Measurements from ENCODE around the gene PAPPA2. TPM values are rescaled to one million over a fixed set of nuclear protein-coding genes. Genes with fewer than 3 reads are reported as not detected.

The PAPPA2 gene
- polyA plus RNA-seq, 1 experiment = 0.97 TPM

GRCh38 chr1:176841238-176841637 lies 378.3 kb downstream of the PAPPA2 start:
- Histone ChIP-seq H3K4me3 (ENCODE audit: low read depth, low read length) (no peak overlapping the region), H3K36me3 (ENCODE audit: control insufficient read depth, insufficient read depth, low read length) (no peaks in the 10 kb centered on the region), H3K27me3 (ENCODE audit: control insufficient read depth, insufficient read depth, low read length) (no peaks in the 10 kb centered on the region)
- no peak for DNase-seq (ENCODE audit: low read depth)
- ChIA-PET CTCF (interaction anchor here (1.1 to 8.6 kb wide), 2 partner anchors 281 to 466 kb away, joined by 3 to 75 read pairs; no protein-coding TSS in a partner anchor), POLR2A (no interaction called here)
- TF ChIP-seq, protein P1, sequence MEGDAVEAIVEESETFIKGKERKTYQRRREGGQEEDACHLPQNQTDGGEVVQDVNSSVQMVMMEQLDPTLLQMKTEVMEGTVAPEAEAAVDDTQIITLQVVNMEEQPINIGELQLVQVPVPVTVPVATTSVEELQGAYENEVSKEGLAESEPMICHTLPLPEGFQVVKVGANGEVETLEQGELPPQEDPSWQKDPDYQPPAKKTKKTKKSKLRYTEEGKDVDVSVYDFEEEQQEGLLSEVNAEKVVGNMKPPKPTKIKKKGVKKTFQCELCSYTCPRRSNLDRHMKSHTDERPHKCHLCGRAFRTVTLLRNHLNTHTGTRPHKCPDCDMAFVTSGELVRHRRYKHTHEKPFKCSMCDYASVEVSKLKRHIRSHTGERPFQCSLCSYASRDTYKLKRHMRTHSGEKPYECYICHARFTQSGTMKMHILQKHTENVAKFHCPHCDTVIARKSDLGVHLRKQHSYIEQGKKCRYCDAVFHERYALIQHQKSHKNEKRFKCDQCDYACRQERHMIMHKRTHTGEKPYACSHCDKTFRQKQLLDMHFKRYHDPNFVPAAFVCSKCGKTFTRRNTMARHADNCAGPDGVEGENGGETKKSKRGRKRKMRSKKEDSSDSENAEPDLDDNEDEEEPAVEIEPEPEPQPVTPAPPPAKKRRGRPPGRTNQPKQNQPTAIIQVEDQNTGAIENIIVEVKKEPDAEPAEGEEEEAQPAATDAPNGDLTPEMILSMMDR (IDR thresholded peaks at IDR 0.05; ENCODE audit: insufficient read depth, low read depth, low read length) = no peak

DNA sequence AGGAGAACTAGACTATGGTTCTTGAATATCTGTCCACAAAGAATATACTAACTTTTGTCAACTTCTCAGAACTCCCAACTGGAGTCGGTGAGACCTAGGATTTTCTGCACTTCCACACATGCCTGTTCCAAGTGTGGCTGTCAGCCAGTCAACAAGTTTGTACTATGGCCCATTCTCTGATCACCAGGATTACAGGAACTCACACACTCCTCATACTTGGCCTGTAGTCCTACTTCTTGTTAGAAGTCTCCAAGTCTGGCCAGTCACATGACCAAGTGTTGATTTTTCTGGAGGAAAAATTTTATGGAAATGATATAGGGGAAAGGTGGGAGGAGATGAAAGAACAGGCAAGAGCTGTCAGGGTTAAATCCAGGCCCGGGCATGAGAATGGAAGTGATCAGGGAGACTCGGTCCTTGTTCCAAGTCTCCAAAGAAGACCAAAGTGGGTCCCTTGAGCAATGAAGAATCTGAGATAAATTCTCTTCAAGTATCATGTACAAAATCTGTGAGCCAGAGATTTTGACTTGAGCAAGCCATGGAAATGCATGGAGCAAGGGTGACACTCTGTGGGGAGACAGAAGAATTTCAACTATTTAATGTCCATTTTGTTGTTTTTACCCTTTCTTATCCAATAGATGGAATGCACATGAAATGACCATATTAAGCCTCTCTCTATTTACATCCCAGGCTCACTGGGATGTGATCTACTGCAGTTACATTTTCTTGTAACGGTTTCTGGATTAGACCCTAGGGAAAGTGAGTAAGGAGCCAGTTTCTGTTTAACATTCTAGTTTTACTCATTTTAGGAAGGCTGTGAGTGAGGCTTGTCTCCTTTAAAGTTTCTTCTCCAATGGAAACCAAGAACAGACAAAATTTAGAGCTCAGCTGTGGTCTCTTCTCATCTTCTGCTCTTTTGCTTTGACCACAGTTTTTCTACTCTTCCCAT lies 380.6 kb downstream of the PAPPA2 start:
- TF ChIP-seq, protein P1 (IDR thresholded peaks at IDR 0.05; ENCODE audit: insufficient read depth, low read depth, low read length) = peak; percentile 52
- Histone ChIP-seq H3K36me3 (ENCODE audit: control insufficient read depth, insufficient read depth, low read length) (no peaks in the 10 kb centered on the region), H3K27me3 (ENCODE audit: control insufficient read depth, insufficient read depth, low read length) (no peaks in the 10 kb centered on the region), H3K4me3 (ENCODE audit: low read depth, low read length) (no peak overlapping the region)
- ChIA-PET CTCF (interaction anchor here (0.7 to 8.6 kb wide), 6 partner anchors 81 to 1692 kb away, joined by 3 to 75 read pairs (median 6); no protein-coding TSS in a partner anchor), POLR2A (no interaction called here)
- no peak for DNase-seq (ENCODE audit: low read depth)

- no peak for DNase-seq (ENCODE audit: low read depth)
- Histone ChIP-seq H3K36me3 (ENCODE audit: control insufficient read depth, insufficient read depth, low read length) (no peaks in the 10 kb centered on the region), H3K27me3 (ENCODE audit: control insufficient read depth, insufficient read depth, low read length) (no peaks in the 10 kb centered on the region), H3K4me3 (ENCODE audit: low read depth, low read length) (no peak overlapping the region)
- ChIA-PET POLR2A (interaction anchor here (0.6 kb wide), 1 partner anchor 407 kb away, joined by 3 read pairs; no protein-coding TSS in a partner anchor), CTCF (interaction anchor here (0.7 to 8.6 kb wide), 5 partner anchors 34 to 1453 kb away, joined by 3 to 75 read pairs (median 3); no protein-coding TSS in a partner anchor)
- TF ChIP-seq, protein P1 (IDR thresholded peaks at IDR 0.05; ENCODE audit: insufficient read depth, low read depth, low read length) = no peak
Measured at GRCh38 chr1:176847052-176847451, 384.1 kb downstream of the PAPPA2 start.

DNA sequence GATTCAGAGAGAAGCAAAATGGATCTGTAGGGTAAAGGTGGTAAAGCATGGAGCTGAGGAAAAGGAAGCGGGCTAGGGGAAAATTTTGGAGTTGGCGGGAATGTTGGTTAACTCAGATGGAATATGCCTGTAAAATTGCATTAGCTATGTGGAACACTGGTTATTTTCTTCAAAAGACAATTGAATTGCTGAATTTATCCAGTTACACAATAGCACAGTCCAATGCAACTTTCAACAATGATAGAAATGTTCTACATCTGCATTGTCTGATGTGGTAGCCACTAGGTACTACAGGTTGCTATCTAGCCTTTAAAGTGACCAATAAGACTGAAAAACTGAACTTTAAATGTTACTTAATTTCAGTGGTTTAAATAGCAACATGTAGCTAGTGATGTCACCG lies 386.3 kb downstream of the PAPPA2 start:
- H3K27me3 ChIP-seq (ENCODE audit: control insufficient read depth, insufficient read depth, low read length) = no peaks in the 10 kb centered on the region
- ChIA-PET POLR2A (no interaction called here), CTCF (no interaction called here)
- no peak overlapping the region for H3K4me3 ChIP-seq (ENCODE audit: low read depth, low read length)
- TF ChIP-seq, protein P1 (IDR thresholded peaks at IDR 0.05; ENCODE audit: insufficient read depth, low read depth, low read length) = no peak
- no peak for DNase-seq (ENCODE audit: low read depth)
- H3K36me3 ChIP-seq (ENCODE audit: control insufficient read depth, insufficient read depth, low read length) = no peaks in the 10 kb centered on the region

DNA sequence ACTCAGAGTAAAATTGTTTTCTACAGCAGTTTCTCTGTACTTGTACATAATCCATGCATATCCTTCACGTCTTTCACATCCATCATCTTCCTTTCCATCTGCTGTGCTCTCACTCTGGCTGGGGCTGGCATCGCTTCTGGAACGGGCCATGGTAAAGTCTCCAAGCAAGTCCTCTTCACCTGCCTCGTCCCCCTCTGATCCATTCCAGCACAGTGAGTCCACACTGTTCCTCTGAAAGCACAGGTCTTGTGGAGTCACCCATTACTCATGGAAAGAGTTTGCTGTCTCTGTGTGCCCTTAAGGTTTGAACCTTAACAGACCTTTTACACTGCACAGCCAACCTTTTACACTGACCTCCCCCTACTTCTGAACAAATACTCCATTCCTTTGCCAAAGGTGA lies 387.9 kb downstream of the PAPPA2 start:
- H3K4me3 ChIP-seq (ENCODE audit: low read depth, low read length) = no peak overlapping the region
- no peaks in the 10 kb centered on the region for H3K27me3 ChIP-seq (ENCODE audit: control insufficient read depth, insufficient read depth, low read length)
- no peak for DNase-seq (ENCODE audit: low read depth)
- ChIA-PET CTCF (no interaction called here), POLR2A (no interaction called here)
- TF ChIP-seq, protein P1 (IDR thresholded peaks at IDR 0.05; ENCODE audit: insufficient read depth, low read depth, low read length) = no peak
- no peaks in the 10 kb centered on the region for H3K36me3 ChIP-seq (ENCODE audit: control insufficient read depth, insufficient read depth, low read length)

All from BJ (cell line).